ENCODE data around the gene MEX3C. TPM values are rescaled to one million over a fixed set of nuclear protein-coding genes. Genes with fewer than 3 reads are reported as not detected.

Gene MEX3C
- total RNA-seq, 2 experiments from 2014 or later: 49.6 to 58.2 TPM

- peak; percentile 44 for DNase-seq
- H3K27me3 Mint-ChIP-seq: no peaks in the 10 kb centered on the region
These were observed 445 bp downstream of the MEX3C start for GRCh38 chr18:51196811-51197660.

GRCh38 chr18:51196118-51196810, 1.2 kb downstream of the MEX3C start:
- ChIA-PET CTCF (interaction anchor here (1.3 to 3.4 kb wide), 4 partner anchors 8 to 35 kb away, joined by 3 to 24 read pairs (median 5); no protein-coding TSS in a partner anchor), POLR2A (interaction anchor here (0.5 to 0.9 kb wide), 5 partner anchors 61 to 441 kb away, joined by 3 to 5 read pairs (median 3); partner anchors contain the start of gene ME2)
- H3K4me3 Mint-ChIP-seq: peak overlapping the region; percentile 90
- no peaks in the 10 kb centered on the region for H3K27me3 Mint-ChIP-seq
- peaks cover 37% of the 10 kb centered on the region for H3K4me1 Mint-ChIP-seq
- H3K9me3 Mint-ChIP-seq: no peaks in the 10 kb centered on the region
- peaks cover 20% of the 10 kb centered on the region for H3K36me3 Mint-ChIP-seq (ENCODE audit: low read depth)
- peak overlapping the region; percentile 96 for H3K27ac Mint-ChIP-seq
- DNase-seq: peak; percentile 44

More at GRCh38 chr18:51196811-51197660, 445 bp downstream of the MEX3C start:
- Mint-ChIP-seq H3K4me1 (peaks cover 29% of the 10 kb centered on the region), H3K9me3 (no peaks in the 10 kb centered on the region), H3K36me3 (ENCODE audit: low read depth) (peaks cover 19% of the 10 kb centered on the region), H3K27ac (peak overlapping the region; percentile 96), H3K4me3 (peak overlapping the region; percentile 90)
- POLR2A ChIA-PET: interaction anchor here (0.6 to 1.1 kb wide), 5 partner anchors 9 to 318 kb away, joined by 3 to 6 read pairs (median 5); partner anchors contain the start of gene ME2
- CTCF ChIA-PET: interaction anchor here (0.6 to 3.4 kb wide), 7 partner anchors 9 to 149 kb away, joined by 3 to 24 read pairs (median 5); no protein-coding TSS in a partner anchor

- POLR2A ChIA-PET: interaction anchor here (0.5 to 0.9 kb wide), 3 partner anchors 12 to 442 kb away, joined by 3 read pairs; no protein-coding TSS in a partner anchor
These were observed 1.9 kb downstream of the MEX3C start for GRCh38 chr18:51195451-51196117.

DNA sequence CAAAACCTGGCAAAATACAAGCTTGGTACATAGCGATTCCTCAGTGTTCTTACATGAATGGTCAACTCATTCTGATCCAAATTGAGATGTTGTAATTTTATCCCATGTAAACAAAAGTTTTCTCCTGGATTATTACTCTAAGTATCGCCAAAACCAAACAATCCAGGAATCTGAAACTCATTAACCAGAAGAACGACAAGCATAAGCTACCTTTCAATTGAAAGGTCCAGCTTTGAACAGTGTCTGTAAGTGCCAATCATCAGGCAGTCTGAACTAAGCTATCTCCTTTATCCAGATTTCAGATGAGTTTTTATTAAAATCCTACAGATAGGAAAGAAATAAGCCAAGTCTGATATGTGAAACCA, 2.4 kb downstream of the MEX3C start:
- Mint-ChIP-seq H3K36me3 (ENCODE audit: low read depth) (peaks cover 23% of the 10 kb centered on the region), H3K27me3 (no peaks in the 10 kb centered on the region)

More at GRCh38 chr18:51195451-51196117, 1.9 kb downstream of the MEX3C start:
- H3K27ac Mint-ChIP-seq: peak overlapping the region; percentile 96
- H3K9me3 Mint-ChIP-seq: no peaks in the 10 kb centered on the region
- H3K27me3 Mint-ChIP-seq: no peaks in the 10 kb centered on the region
- peaks cover 44% of the 10 kb centered on the region for H3K4me1 Mint-ChIP-seq
- CTCF ChIA-PET: interaction anchor here (0.6 to 3.4 kb wide), 3 partner anchors 9 to 34 kb away, joined by 3 to 24 read pairs (median 3); no protein-coding TSS in a partner anchor
- H3K4me3 Mint-ChIP-seq: peak overlapping the region; percentile 90
- H3K36me3 Mint-ChIP-seq (ENCODE audit: low read depth): peaks cover 22% of the 10 kb centered on the region
- DNase-seq: peak; percentile 44

DNA sequence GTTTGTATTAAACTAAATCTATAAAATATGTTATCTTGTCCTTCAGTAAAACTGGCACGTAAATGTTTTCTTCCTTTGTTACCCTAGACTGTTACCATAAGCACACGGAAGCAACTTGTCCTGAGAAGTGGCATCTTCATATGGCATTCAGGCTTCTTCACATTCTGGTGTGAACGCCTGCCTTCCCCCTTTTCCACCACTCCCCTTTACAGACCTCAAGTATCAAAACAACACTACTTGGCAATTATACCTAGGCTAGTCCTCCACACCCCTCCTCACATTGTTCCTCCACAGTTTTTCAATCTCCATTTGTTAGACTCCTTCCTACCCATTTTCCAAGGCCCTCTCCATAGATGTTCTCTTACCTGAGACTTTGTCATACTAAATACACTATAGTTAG, 2.9 kb downstream of the MEX3C start:
- Mint-ChIP-seq H3K9me3 (no peaks in the 10 kb centered on the region), H3K27me3 (no peaks in the 10 kb centered on the region), H3K27ac (peak overlapping the region; percentile 96), H3K36me3 (ENCODE audit: low read depth) (peaks cover 26% of the 10 kb centered on the region), H3K4me3 (peak overlapping the region; percentile 90), H3K4me1 (peaks cover 51% of the 10 kb centered on the region)
- ChIA-PET CTCF (interaction anchor here (1.3 to 3.4 kb wide), 2 partner anchors 10 kb away, joined by 3 to 24 read pairs; no protein-coding TSS in a partner anchor), POLR2A (interaction anchor here (0.9 kb wide), 1 partner anchor 11 kb away, joined by 3 read pairs; no protein-coding TSS in a partner anchor)
- DNase-seq: no peak

More for the DNA sequence above, 2.4 kb downstream of the MEX3C start:
- peak overlapping the region; percentile 90 for H3K4me3 Mint-ChIP-seq
- CTCF ChIA-PET: interaction anchor here (1.3 to 3.4 kb wide), 2 partner anchors 9 to 10 kb away, joined by 3 to 24 read pairs; no protein-coding TSS in a partner anchor
- DNase-seq: no peak
- POLR2A ChIA-PET: interaction anchor here (0.9 kb wide), 1 partner anchor 12 kb away, joined by 3 read pairs; no protein-coding TSS in a partner anchor
- no peaks in the 10 kb centered on the region for H3K9me3 Mint-ChIP-seq
- peak overlapping the region; percentile 96 for H3K27ac Mint-ChIP-seq
- H3K4me1 Mint-ChIP-seq: peaks cover 49% of the 10 kb centered on the region

- CTCF ChIA-PET: no interaction called here
- H3K9me3 Mint-ChIP-seq: no peaks in the 10 kb centered on the region
- POLR2A ChIA-PET: no interaction called here
These were observed 3.7 kb downstream of the MEX3C start for GRCh38 chr18:51193621-51194287.

DNA sequence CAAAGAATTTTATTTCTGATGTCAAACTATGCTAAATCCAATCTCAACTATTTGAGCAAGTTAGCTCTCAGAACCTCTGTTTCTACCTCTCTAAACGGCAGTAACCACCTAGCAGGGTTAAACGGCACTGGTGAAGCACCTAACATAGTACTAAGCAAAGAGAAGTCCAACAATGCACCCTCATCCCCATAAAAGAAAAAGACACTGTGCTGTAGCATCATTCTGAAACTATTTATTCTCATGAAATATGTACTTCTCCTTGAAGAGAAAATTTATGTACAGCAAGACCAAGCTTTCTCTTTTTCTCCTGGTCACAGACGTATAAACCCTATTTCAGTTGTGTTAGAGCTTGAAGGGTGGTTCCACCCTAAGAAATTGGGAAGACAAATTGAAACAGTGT, 4.8 kb downstream of the MEX3C start:
- peaks cover 31% of the 10 kb centered on the region for H3K36me3 Mint-ChIP-seq (ENCODE audit: low read depth)
- peak overlapping the region; percentile 25 for H3K4me3 Mint-ChIP-seq
- peaks cover 56% of the 10 kb centered on the region for H3K4me1 Mint-ChIP-seq
- H3K27ac Mint-ChIP-seq: no peak overlapping the region
- no peaks in the 10 kb centered on the region for H3K9me3 Mint-ChIP-seq
- no peaks in the 10 kb centered on the region for H3K27me3 Mint-ChIP-seq
- ChIA-PET POLR2A (no interaction called here), CTCF (interaction anchor here (1.2 kb wide), 1 partner anchor 36 kb away, joined by 4 read pairs; no protein-coding TSS in a partner anchor)
- DNase-seq: no peak

More at GRCh38 chr18:51193621-51194287, 3.7 kb downstream of the MEX3C start:
- Mint-ChIP-seq H3K4me3 (peak overlapping the region; percentile 25), H3K36me3 (ENCODE audit: low read depth) (peaks cover 26% of the 10 kb centered on the region), H3K4me1 (peaks cover 50% of the 10 kb centered on the region), H3K27me3 (no peaks in the 10 kb centered on the region), H3K27ac (no peak overlapping the region)
- DNase-seq: no peak

GRCh38 chr18:51192026-51192425, 5.5 kb downstream of the MEX3C start:
- CTCF ChIA-PET: interaction anchor here (1.2 kb wide), 1 partner anchor 37 kb away, joined by 4 read pairs; no protein-coding TSS in a partner anchor
- peaks cover 35% of the 10 kb centered on the region for H3K36me3 Mint-ChIP-seq (ENCODE audit: low read depth)
- POLR2A ChIA-PET: interaction anchor here (0.6 kb wide), 1 partner anchor 38 kb away, joined by 3 read pairs; no protein-coding TSS in a partner anchor
- no peak overlapping the region for H3K27ac Mint-ChIP-seq
- H3K4me1 Mint-ChIP-seq: peaks cover 60% of the 10 kb centered on the region
- no peaks in the 10 kb centered on the region for H3K27me3 Mint-ChIP-seq
- no peak overlapping the region for H3K4me3 Mint-ChIP-seq
- DNase-seq: no peak
- H3K9me3 Mint-ChIP-seq: no peaks in the 10 kb centered on the region

- peak; percentile 31 for DNase-seq
- ChIA-PET CTCF (no interaction called here), POLR2A (no interaction called here)
- peaks cover 40% of the 10 kb centered on the region for H3K36me3 Mint-ChIP-seq (ENCODE audit: low read depth)
- peaks cover 66% of the 10 kb centered on the region for H3K4me1 Mint-ChIP-seq
- no peak overlapping the region for H3K4me3 Mint-ChIP-seq
- H3K9me3 Mint-ChIP-seq: no peaks in the 10 kb centered on the region
- H3K27ac Mint-ChIP-seq: peak overlapping the region; percentile 78
- no peaks in the 10 kb centered on the region for H3K27me3 Mint-ChIP-seq
These were observed 6.3 kb downstream of the MEX3C start for GRCh38 chr18:51191128-51191717.

- H3K27me3 Mint-ChIP-seq: no peaks in the 10 kb centered on the region
- H3K9me3 Mint-ChIP-seq: no peaks in the 10 kb centered on the region
- ChIA-PET POLR2A (no interaction called here), CTCF (no interaction called here)
- H3K4me1 Mint-ChIP-seq: peaks cover 66% of the 10 kb centered on the region
- peaks cover 38% of the 10 kb centered on the region for H3K36me3 Mint-ChIP-seq (ENCODE audit: low read depth)
- H3K27ac Mint-ChIP-seq: peak overlapping the region; percentile 61
- no peak overlapping the region for H3K4me3 Mint-ChIP-seq
- DNase-seq: no peak
These were observed 7.5 kb downstream of the MEX3C start for GRCh38 chr18:51190000-51190399.

DNA sequence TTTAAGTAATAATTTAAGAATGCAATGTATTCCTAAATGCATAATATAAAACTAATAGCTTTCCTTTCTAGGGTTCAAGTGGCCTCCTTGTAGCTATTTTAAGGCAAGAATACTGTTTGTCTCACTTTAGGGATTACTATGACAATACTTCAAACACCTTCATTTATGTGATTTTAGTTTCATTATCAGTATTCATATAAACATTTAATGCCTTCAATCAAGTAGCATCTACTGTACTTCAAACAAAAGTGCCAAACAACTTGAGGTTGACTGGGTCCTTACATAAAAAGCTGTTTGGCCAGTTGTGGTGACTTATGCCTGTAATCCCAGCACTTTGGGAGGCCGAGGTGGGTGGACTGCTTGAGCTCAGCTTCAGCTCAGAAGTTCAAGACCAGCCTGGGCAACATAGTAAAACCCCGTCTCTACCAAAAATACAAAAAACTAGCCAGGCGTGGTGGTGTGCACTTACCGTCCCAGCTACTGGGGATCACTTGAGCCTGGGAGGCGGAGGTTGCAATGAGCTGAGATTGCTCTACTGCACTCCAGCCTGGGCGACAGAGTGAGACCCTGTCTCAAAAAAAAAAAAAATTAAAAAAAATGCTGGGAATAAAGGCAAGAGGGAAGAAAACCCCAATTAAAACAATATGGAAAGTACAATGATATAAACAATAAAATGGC, 9.3 kb downstream of the MEX3C start:
- H3K4me3 Mint-ChIP-seq: no peak overlapping the region
- ChIA-PET CTCF (interaction anchor here (1.2 to 1.8 kb wide), 3 partner anchors 9 to 27 kb away, joined by 5 to 7 read pairs (median 5); partner anchors contain the start of gene MEX3C), POLR2A (interaction anchor here (1.3 kb wide), 1 partner anchor 9 kb away, joined by 5 read pairs; the partner anchor contains the start of gene MEX3C)
- H3K9me3 Mint-ChIP-seq: no peaks in the 10 kb centered on the region
- no peak overlapping the region for H3K27ac Mint-ChIP-seq
- peaks cover 61% of the 10 kb centered on the region for H3K4me1 Mint-ChIP-seq
- peaks cover 43% of the 10 kb centered on the region for H3K36me3 Mint-ChIP-seq (ENCODE audit: low read depth)
- DNase-seq: no peak
- no peaks in the 10 kb centered on the region for H3K27me3 Mint-ChIP-seq
